Stimulated activated CD8-positive, alpha-beta memory T cell treated with anti-CD3 and anti-CD28 coated beads, Interleukin-7, amount 100 ng/mL, for 48 hours (primary cell): ENCODE results near the gene ESR2.
A peak's percentile ranks its signal among the peaks of the same experiment; 100 is the strongest.

Experiments
- DNase-seq, 2 donors: peaks; one replicate each; pipeline ENCODE4 v3.0.0-alpha.2; 2020; ENCODE audit warnings: low read depth in 1 of 2; ENCODE audit errors: extremely low read depth in 1 of 2

The ESR2 gene

GRCh38 chr14:64272019-64272418 is 22.2 kb downstream of the ESR2 start:
- DNase-seq: no peak

GRCh38 chr14:64266239-64266638 is 27.9 kb downstream of the ESR2 start:
- no peak for DNase-seq

GRCh38 chr14:64265222-64265621 is 28.9 kb downstream of the ESR2 start:
- DNase-seq: no peak

- DNase-seq: no peak
Measured at GRCh38 chr14:64260418-64260817, 33.8 kb downstream of the ESR2 start.

- DNase-seq: no peak
Measured at GRCh38 chr14:64255756-64256155, 38.4 kb downstream of the ESR2 start.

- DNase-seq: no peak
Measured at GRCh38 chr14:64253672-64254071, 40.5 kb downstream of the ESR2 start.

- no peak for DNase-seq
Measured at GRCh38 chr14:64249363-64249762, 44.8 kb downstream of the ESR2 start.

- DNase-seq: no peak
Measured at GRCh38 chr14:64248689-64249088, 45.5 kb downstream of the ESR2 start.

GRCh38 chr14:64247195-64247594 is 47.0 kb downstream of the ESR2 start:
- DNase-seq: no peak

GRCh38 chr14:64246688-64247087 is 47.5 kb downstream of the ESR2 start:
- no peak for DNase-seq

- DNase-seq: no peak
Measured at GRCh38 chr14:64245491-64245890, 48.7 kb downstream of the ESR2 start.

GRCh38 chr14:64244279-64244678 is 49.9 kb downstream of the ESR2 start:
- DNase-seq: no peak

- no peak for DNase-seq
Measured at GRCh38 chr14:64238631-64239030, 55.5 kb downstream of the ESR2 start.

GRCh38 chr14:64238049-64238448 is 56.1 kb downstream of the ESR2 start:
- no peak for DNase-seq

GRCh38 chr14:64235652-64236640 is 58.2 kb downstream of the ESR2 start:
- DNase-seq: no peak

- DNase-seq: no peak
Measured at GRCh38 chr14:64234877-64235651, 59.1 kb downstream of the ESR2 start.

- DNase-seq: no peak
Measured at GRCh38 chr14:64233531-64234190, 60.5 kb downstream of the ESR2 start.

GRCh38 chr14:64232944-64233343 is 61.2 kb downstream of the ESR2 start:
- no peak for DNase-seq

- DNase-seq: peak; percentile 17 to 62
Measured at GRCh38 chr14:64232095-64232838, 61.9 kb downstream of the ESR2 start.

GRCh38 chr14:64229489-64229888 is 64.7 kb downstream of the ESR2 start:
- DNase-seq: no peak

GRCh38 chr14:64227856-64228255 is 66.3 kb downstream of the ESR2 start:
- DNase-seq: no peak
